Right cardiac atrium (tissue), 5 donors: ENCODE data around the gene MAD1L1. TPM values are rescaled to one million over a fixed set of nuclear protein-coding genes. Genes with fewer than 3 reads are reported as not detected.
A peak's percentile ranks its signal among the peaks of the same experiment; 100 is the strongest.

Source experiments
- ATAC-seq, 2 donors: fragments of 200-7000 bp; cut with Tn5 transposase; one replicate each; pipeline versions ENCODE4 v1.8.0 to v1.9.1; 2020; ENCODE audit warnings: moderate library complexity in 2 of 2, mild to moderate bottlenecking in 1 of 2
- DNase-seq, 3 donors: peaks; one replicate each; pipeline ENCODE4 v3.0.0-alpha.2; 2020
- H3K27ac ChIP-seq: one replicate; pipeline ENCODE4 v1.5.1; 2013; ENCODE audit warnings: mild to moderate bottlenecking, low read length, control low read depth, moderate library complexity
- H3K27me3 ChIP-seq: one replicate; pipeline ENCODE4 v1.6.1; 2013; ENCODE audit not compliant: control insufficient read depth, insufficient read depth
- H3K4me1 ChIP-seq: one replicate; pipeline ENCODE4 v1.6.1; 2013; ENCODE audit warnings: low read length; ENCODE audit not compliant: control insufficient read depth, insufficient read depth
- H3K4me3 ChIP-seq: one replicate; pipeline ENCODE4 v1.5.1; 2013; ENCODE audit warnings: low read length, control low read depth
- H3K9me3 ChIP-seq: one replicate; pipeline ENCODE4 v1.6.1; 2013; ENCODE audit warnings: low read length; ENCODE audit not compliant: control insufficient read depth
- WGBS: extraction: QIAGEN DNeasy Blood & Tissue Kit; methylation state at CpG from one replicate; pipeline ENCODE4 v1.1.7; 2013; 5-methylcytosine and 5-hydroxymethylcytosine counted together
- intact Hi-C, 4 donors: fragments of 100-400 bp; cut with DNase I; formaldehyde crosslinking; loops; one replicate each; pipeline versions ENCODE4 v1.11.0 to v1.14.0; 2022 to 2023
- polyA plus RNA-seq: library from polyadenylated mRNA; stranded (reverse); fragments of 200-250 nt; gene quantifications from one replicate; pipeline ENCODE4 v1.2.3, GENCODE V29; 2013
- total RNA-seq, 4 donors: library from RNA; stranded (reverse); fragmentation: NEBNext Ultra II Directional; extraction: Animal tissue kit (Norgen Biotek cat#: 25700); gene quantifications; one replicate each; pipeline ENCODE4 v1.2.1, GENCODE V29; 2021
- donor health status: healthy with polysubstance abuse.
- donor health status: DM: no; HTN: yes; CAD: no.
- donor health status: DM: no; HTN: no; CAD: no.
- donor health status: DM: no; HTN: yes; CAD: no; lungs with severe emphysema.
- donor health status: DM: yes; HTN: yes; CAD: no.

MAD1L1 gene
- total and polyA plus RNA-seq, 5 donors = 15.3 to 41.0 (median 33.7) TPM

- no peak overlapping the region for H3K4me3 ChIP-seq
- DNase-seq = no peak
- intact Hi-C loops = no loop called here
These were observed 418.5 kb downstream of the MAD1L1 start for GRCh38 chr7:1814089-1814811.

GRCh38 chr7:1813394-1814088, 419.2 kb downstream of the MAD1L1 start:
- intact Hi-C loops = no loop called here
- ATAC-seq (no peak), DNase-seq (no peak)
- Histone ChIP-seq H3K4me1 (no peaks in the 10 kb centered on the region), H3K9me3 (no peaks in the 10 kb centered on the region), H3K27me3 (no peaks in the 10 kb centered on the region), H3K27ac (no peak overlapping the region), H3K4me3 (no peak overlapping the region)
- WGBS = 87% methylated on average over 18 of the region's 18 CpGs

More at GRCh38 chr7:1814089-1814811, 418.5 kb downstream of the MAD1L1 start:
- H3K9me3 ChIP-seq = no peaks in the 10 kb centered on the region
- H3K27ac ChIP-seq = no peak overlapping the region
- 91% methylated on average over 22 of the region's 22 CpGs for WGBS
- no peaks in the 10 kb centered on the region for H3K4me1 ChIP-seq
- H3K27me3 ChIP-seq = no peaks in the 10 kb centered on the region
- no peak for ATAC-seq

GRCh38 chr7:1812509-1813393, 420.0 kb downstream of the MAD1L1 start:
- Histone ChIP-seq H3K9me3 (no peaks in the 10 kb centered on the region), H3K4me3 (no peak overlapping the region), H3K4me1 (no peaks in the 10 kb centered on the region), H3K27me3 (no peaks in the 10 kb centered on the region), H3K27ac (no peak overlapping the region)
- DNase-seq = peak in 1 of 3 donors; percentile 63
- intact Hi-C loops = no loop called here
- WGBS = 47% methylated on average over 33 of the region's 33 CpGs
- ATAC-seq = peak in 1 of 2 donors; percentile 15

- Histone ChIP-seq H3K9me3 (no peaks in the 10 kb centered on the region), H3K27me3 (no peaks in the 10 kb centered on the region), H3K4me1 (no peaks in the 10 kb centered on the region), H3K27ac (no peak overlapping the region), H3K4me3 (no peak overlapping the region)
- intact Hi-C loops = no loop called here
- DNase-seq (no peak), ATAC-seq (no peak)
- WGBS = 39% methylated on average over 9 of the region's 9 CpGs
These were observed 420.8 kb downstream of the MAD1L1 start for GRCh38 chr7:1811850-1812508.

- no peaks in the 10 kb centered on the region for H3K4me1 ChIP-seq
- no peaks in the 10 kb centered on the region for H3K9me3 ChIP-seq
- 61% methylated on average over 25 of the region's 25 CpGs for WGBS
- H3K4me3 ChIP-seq = no peak overlapping the region
- ATAC-seq = no peak
- intact Hi-C loops = no loop called here
- DNase-seq = no peak
- no peak overlapping the region for H3K27ac ChIP-seq
- no peaks in the 10 kb centered on the region for H3K27me3 ChIP-seq
These were observed 421.5 kb downstream of the MAD1L1 start for GRCh38 chr7:1810961-1811849.

GRCh38 chr7:1810521-1810920, 422.2 kb downstream of the MAD1L1 start:
- H3K9me3 ChIP-seq = no peaks in the 10 kb centered on the region
- no peak overlapping the region for H3K4me3 ChIP-seq
- DNase-seq = no peak
- 62% methylated on average over 16 of the region's 16 CpGs for WGBS
- no peaks in the 10 kb centered on the region for H3K4me1 ChIP-seq
- H3K27me3 ChIP-seq = no peaks in the 10 kb centered on the region
- ATAC-seq = no peak
- intact Hi-C loops = no loop called here
- H3K27ac ChIP-seq = no peak overlapping the region

- no peak overlapping the region for H3K4me3 ChIP-seq
- intact Hi-C loops = no loop called here
- ATAC-seq = peak in 1 of 2 donors; percentile 8
- WGBS = 87% methylated on average over 29 of the region's 29 CpGs
- H3K27me3 ChIP-seq = no peaks in the 10 kb centered on the region
- no peak for DNase-seq
- no peaks in the 10 kb centered on the region for H3K9me3 ChIP-seq
- H3K27ac ChIP-seq = no peak overlapping the region
- no peaks in the 10 kb centered on the region for H3K4me1 ChIP-seq
These were observed 423.0 kb downstream of the MAD1L1 start for GRCh38 chr7:1809601-1810258.

GRCh38 chr7:1809070-1809469, 423.7 kb downstream of the MAD1L1 start:
- Histone ChIP-seq H3K27ac (no peak overlapping the region), H3K27me3 (no peaks in the 10 kb centered on the region), H3K4me3 (no peak overlapping the region), H3K9me3 (no peaks in the 10 kb centered on the region), H3K4me1 (no peaks in the 10 kb centered on the region)
- DNase-seq (no peak), ATAC-seq (no peak)
- WGBS = 83% methylated on average over 7 of the region's 7 CpGs
- intact Hi-C loops = no loop called here

GRCh38 chr7:1807821-1808600, 424.7 kb downstream of the MAD1L1 start:
- Histone ChIP-seq H3K9me3 (no peaks in the 10 kb centered on the region), H3K27ac (no peak overlapping the region), H3K4me3 (no peak overlapping the region), H3K4me1 (no peaks in the 10 kb centered on the region), H3K27me3 (no peaks in the 10 kb centered on the region)
- ATAC-seq (no peak), DNase-seq (no peak)
- intact Hi-C loops = no loop called here
- whole genome bisulfite sequencing = 92% methylated on average over 26 of the region's 26 CpGs
